Measurements from ENCODE around the gene EIF2S3.
"Not testable (repeated sequence)": the region's sequence is repeated elsewhere in the genome, so short reads cannot be mapped to it uniquely, and the experiment has no call there.

The EIF2S3 gene

DNA sequence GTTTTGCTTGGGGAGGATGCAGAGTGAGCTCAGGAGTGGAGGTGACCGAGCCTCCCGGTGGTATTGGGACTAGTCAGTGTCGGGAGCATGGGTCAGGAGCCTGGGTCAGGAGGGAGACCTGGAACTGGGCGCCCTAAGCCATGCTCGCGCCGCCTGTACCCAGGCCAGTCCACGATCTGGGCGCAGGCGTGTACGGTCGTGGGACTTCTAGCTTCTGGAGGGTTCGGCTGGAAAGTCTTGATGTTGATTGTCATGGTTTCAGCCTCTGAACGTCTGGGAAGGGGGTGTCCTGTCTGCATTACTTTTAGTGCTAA lies 244 bp downstream of the EIF2S3 start:
- Histone ChIP-seq H4K5ac (ENCODE audit: low read length) (no peak overlapping the region), H3K79me1 (ENCODE audit: low read length) (no peaks in the 10 kb centered on the region), H2AK5ac (ENCODE audit: low read length) (no peak overlapping the region), H3K9ac (ENCODE audit: low read length) (no peak overlapping the region), H4K8ac (ENCODE audit: low read depth, low read length) (peak overlapping the region; percentile 94), H2BK120ac (ENCODE audit: low read depth, low read length) (no peak overlapping the region), H3K4me3 (ENCODE audit: low read length) (peak overlapping the region; percentile 96), H3K79me2 (ENCODE audit: control insufficient read depth, insufficient read depth, low read length) (peaks cover 4% of the 10 kb centered on the region), H3K36me3 (ENCODE audit: control insufficient read depth, insufficient read depth, low read length) (no peaks in the 10 kb centered on the region), H2BK15ac (replicated peaks; ENCODE audit: low read depth) (no peak overlapping the region), H3K27ac (ENCODE audit: low read depth, low read length) (peak overlapping the region; percentile 63), H3K4me2 (ENCODE audit: low read length) (peak overlapping the region; percentile 45), H3K4me1 (ENCODE audit: control insufficient read depth, low read depth, low read length) (no peaks in the 10 kb centered on the region), H3K18ac (ENCODE audit: low read length) (peak overlapping the region; percentile 72), H3K27me3 (ENCODE audit: insufficient read depth, low read length, poor library complexity) (no peaks in the 10 kb centered on the region), H3K56ac (ENCODE audit: low read length) (peak overlapping the region; percentile 98), H3K4ac (ENCODE audit: low read depth, low read length) (peak overlapping the region; percentile 82), H2BK5ac (ENCODE audit: low read length) (peak overlapping the region; percentile 82), H3K23ac (ENCODE audit: low read length) (no peak overlapping the region)
- no CpG with 5 or more reads among the region's 14 CpGs for WGBS (ENCODE audit: extremely low coverage, insufficient coverage, low lambda C conversion rate)
- DNase-seq: no peak

DNA sequence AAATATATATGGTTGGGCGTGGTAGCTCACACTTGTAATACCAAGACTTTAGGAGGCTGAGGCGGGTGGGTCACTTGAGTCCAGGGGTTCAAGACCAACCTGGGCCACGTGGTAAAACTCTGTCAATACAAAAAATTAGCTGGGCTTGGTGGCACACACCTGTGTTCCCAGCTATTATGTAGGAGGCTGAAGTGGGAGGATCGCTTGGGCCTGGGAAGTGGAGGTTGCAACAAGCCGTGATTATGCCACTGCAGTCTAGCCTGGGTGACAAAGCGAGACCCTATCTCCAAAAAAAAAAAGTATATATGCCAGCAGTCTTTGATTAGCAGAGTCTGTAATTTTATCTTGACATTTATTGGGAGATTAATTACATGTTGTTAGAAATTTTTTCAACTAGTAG lies 8.7 kb downstream of the EIF2S3 start:
- Histone ChIP-seq H2BK120ac (ENCODE audit: low read depth, low read length) (no peak overlapping the region), H2AK5ac (ENCODE audit: low read length) (no peak overlapping the region), H3K4me3 (ENCODE audit: low read length) (no peak overlapping the region), H3K18ac (ENCODE audit: low read length) (no peak overlapping the region), H3K9ac (ENCODE audit: low read length) (no peak overlapping the region), H3K36me3 (ENCODE audit: control insufficient read depth, insufficient read depth, low read length) (no peaks in the 10 kb centered on the region), H3K4ac (ENCODE audit: low read depth, low read length) (no peak overlapping the region), H4K5ac (ENCODE audit: low read length) (no peak overlapping the region), H3K56ac (ENCODE audit: low read length) (no peak overlapping the region), H3K79me1 (ENCODE audit: low read length) (no peaks in the 10 kb centered on the region), H3K79me2 (ENCODE audit: control insufficient read depth, insufficient read depth, low read length) (no peaks in the 10 kb centered on the region), H3K27me3 (ENCODE audit: insufficient read depth, low read length, poor library complexity) (no peaks in the 10 kb centered on the region), H2BK15ac (replicated peaks; ENCODE audit: low read depth) (no peak overlapping the region), H4K8ac (ENCODE audit: low read depth, low read length) (peak overlapping the region; percentile 13), H3K23ac (ENCODE audit: low read length) (no peak overlapping the region), H3K27ac (ENCODE audit: low read depth, low read length) (no peak overlapping the region), H2BK5ac (ENCODE audit: low read length) (no peak overlapping the region), H3K4me2 (ENCODE audit: low read length) (no peak overlapping the region), H3K4me1 (ENCODE audit: control insufficient read depth, low read depth, low read length) (no peaks in the 10 kb centered on the region)
- DNase-seq: no peak
- no CpG with 5 or more reads among the region's 6 CpGs for WGBS (ENCODE audit: extremely low coverage, insufficient coverage, low lambda C conversion rate)

DNA sequence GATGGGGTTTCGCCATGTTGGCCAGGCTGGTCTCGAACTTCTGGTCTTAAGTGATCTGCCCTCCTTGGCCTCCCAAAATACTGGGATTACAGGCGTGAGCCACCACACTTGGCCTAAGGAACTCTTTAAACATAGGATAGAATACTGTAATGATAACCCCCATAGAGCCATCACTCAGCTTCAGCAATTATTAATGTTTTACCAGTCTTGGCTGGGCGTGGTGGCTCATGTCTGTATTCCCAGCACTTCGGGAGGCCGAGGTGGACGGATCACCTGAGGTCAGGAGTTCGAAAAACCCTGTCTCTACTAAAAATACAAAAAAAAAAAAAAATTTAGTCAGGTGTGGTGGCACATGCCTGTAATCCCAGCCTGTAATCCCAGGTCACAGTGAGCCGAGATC lies 15.1 kb downstream of the EIF2S3 start:
- H3K18ac ChIP-seq (ENCODE audit: low read length): no peak overlapping the region
- H4K8ac ChIP-seq (ENCODE audit: low read depth, low read length): no peak overlapping the region
- H2BK5ac ChIP-seq (ENCODE audit: low read length): no peak overlapping the region
- DNase-seq: no peak
- H3K79me1 ChIP-seq (ENCODE audit: low read length): no peaks in the 10 kb centered on the region
- H4K5ac ChIP-seq (ENCODE audit: low read length): no peak overlapping the region
- WGBS (ENCODE audit: extremely low coverage, insufficient coverage, low lambda C conversion rate): no CpG with 5 or more reads among the region's 9 CpGs
- H2AK5ac ChIP-seq (ENCODE audit: low read length): no peak overlapping the region
- no peak overlapping the region for H3K9ac ChIP-seq (ENCODE audit: low read length)
- H3K36me3 ChIP-seq (ENCODE audit: control insufficient read depth, insufficient read depth, low read length): peaks cover 1% of the 10 kb centered on the region
- no peaks in the 10 kb centered on the region for H3K27me3 ChIP-seq (ENCODE audit: insufficient read depth, low read length, poor library complexity)
- no peaks in the 10 kb centered on the region for H3K4me1 ChIP-seq (ENCODE audit: control insufficient read depth, low read depth, low read length)
- H2BK15ac ChIP-seq (replicated peaks; ENCODE audit: low read depth): no peak overlapping the region
- no peak overlapping the region for H3K56ac ChIP-seq (ENCODE audit: low read length)
- H3K4me2 ChIP-seq (ENCODE audit: low read length): no peak overlapping the region
- H2BK120ac ChIP-seq (ENCODE audit: low read depth, low read length): no peak overlapping the region
- no peak overlapping the region for H3K23ac ChIP-seq (ENCODE audit: low read length)
- no peak overlapping the region for H3K27ac ChIP-seq (ENCODE audit: low read depth, low read length)
- H3K79me2 ChIP-seq (ENCODE audit: control insufficient read depth, insufficient read depth, low read length): no peaks in the 10 kb centered on the region
- no peak overlapping the region for H3K4ac ChIP-seq (ENCODE audit: low read depth, low read length)
- H3K4me3 ChIP-seq (ENCODE audit: low read length): no peak overlapping the region

DNA sequence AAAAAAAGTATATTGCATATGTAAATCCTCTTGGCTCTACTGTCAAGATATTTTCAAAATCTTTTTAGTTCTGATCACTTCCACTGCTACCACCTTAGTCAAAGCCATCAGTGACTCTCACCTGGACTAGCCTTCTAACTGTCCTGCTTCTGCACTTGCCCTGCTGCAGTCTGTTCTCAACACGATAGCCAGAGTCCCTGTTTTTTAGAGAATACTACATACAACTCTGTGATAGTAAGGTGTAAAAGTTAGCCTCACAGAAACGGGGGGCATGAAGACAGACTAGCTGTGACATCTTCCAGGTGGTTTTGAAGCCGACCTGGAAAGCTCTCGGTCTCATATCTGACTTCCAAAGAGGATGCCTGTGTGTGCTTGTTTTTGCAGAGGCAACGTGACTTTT lies 24.7 kb downstream of the EIF2S3 start:
- no peak overlapping the region for H3K18ac ChIP-seq (ENCODE audit: low read length)
- H3K4me2 ChIP-seq (ENCODE audit: low read length): no peak overlapping the region
- H3K4ac ChIP-seq (ENCODE audit: low read depth, low read length): no peak overlapping the region
- WGBS (ENCODE audit: extremely low coverage, insufficient coverage, low lambda C conversion rate): no CpG with 5 or more reads among the region's 5 CpGs
- H3K9ac ChIP-seq (ENCODE audit: low read length): no peak overlapping the region
- H3K56ac ChIP-seq (ENCODE audit: low read length): no peak overlapping the region
- no peak overlapping the region for H3K4me3 ChIP-seq (ENCODE audit: low read length)
- no peaks in the 10 kb centered on the region for H3K27me3 ChIP-seq (ENCODE audit: insufficient read depth, low read length, poor library complexity)
- H3K4me1 ChIP-seq (ENCODE audit: control insufficient read depth, low read depth, low read length): no peaks in the 10 kb centered on the region
- H3K36me3 ChIP-seq (ENCODE audit: control insufficient read depth, insufficient read depth, low read length): no peaks in the 10 kb centered on the region
- no peak overlapping the region for H2BK120ac ChIP-seq (ENCODE audit: low read depth, low read length)
- H4K5ac ChIP-seq (ENCODE audit: low read length): no peak overlapping the region
- no peak overlapping the region for H4K8ac ChIP-seq (ENCODE audit: low read depth, low read length)
- H2BK15ac ChIP-seq (replicated peaks; ENCODE audit: low read depth): no peak overlapping the region
- H2BK5ac ChIP-seq (ENCODE audit: low read length): no peak overlapping the region
- no peak overlapping the region for H3K27ac ChIP-seq (ENCODE audit: low read depth, low read length)
- no peaks in the 10 kb centered on the region for H3K79me2 ChIP-seq (ENCODE audit: control insufficient read depth, insufficient read depth, low read length)
- DNase-seq: no peak
- no peak overlapping the region for H3K23ac ChIP-seq (ENCODE audit: low read length)
- no peak overlapping the region for H2AK5ac ChIP-seq (ENCODE audit: low read length)
- H3K79me1 ChIP-seq (ENCODE audit: low read length): no peaks in the 10 kb centered on the region

DNA sequence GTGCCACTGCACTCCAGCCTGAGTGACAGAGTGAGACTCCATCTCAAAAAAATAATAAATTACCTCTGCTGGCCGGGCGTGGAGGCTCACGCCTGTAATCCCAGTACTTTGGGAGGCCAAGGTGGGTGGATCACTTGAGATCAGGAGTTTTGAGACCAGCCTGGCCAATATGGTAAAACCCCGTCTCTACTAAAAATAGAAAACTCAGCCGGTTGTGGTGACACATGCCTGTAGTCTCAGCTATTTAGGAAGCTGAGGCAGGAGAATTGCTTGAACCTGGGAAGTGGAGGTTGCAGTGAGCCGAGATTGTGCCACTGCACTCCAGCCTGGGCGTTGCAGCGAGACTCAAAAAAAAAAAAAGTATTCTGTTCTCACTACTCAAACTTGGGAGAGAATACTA lies 25.5 kb downstream of the EIF2S3 start:
- H3K79me2 ChIP-seq (ENCODE audit: control insufficient read depth, insufficient read depth, low read length); H3K27ac ChIP-seq (ENCODE audit: low read depth, low read length); H3K4me3 ChIP-seq (ENCODE audit: low read length); H3K4me2 ChIP-seq (ENCODE audit: low read length); H3K4me1 ChIP-seq (ENCODE audit: control insufficient read depth, low read depth, low read length); H3K79me1 ChIP-seq (ENCODE audit: low read length); H2BK5ac ChIP-seq (ENCODE audit: low read length); H3K27me3 ChIP-seq (ENCODE audit: insufficient read depth, low read length, poor library complexity); H2BK15ac ChIP-seq (replicated peaks; ENCODE audit: low read depth); H3K4ac ChIP-seq (ENCODE audit: low read depth, low read length); H3K23ac ChIP-seq (ENCODE audit: low read length); H2AK5ac ChIP-seq (ENCODE audit: low read length); DNase-seq; H3K56ac ChIP-seq (ENCODE audit: low read length); H3K36me3 ChIP-seq (ENCODE audit: control insufficient read depth, insufficient read depth, low read length); H3K18ac ChIP-seq (ENCODE audit: low read length); H2BK120ac ChIP-seq (ENCODE audit: low read depth, low read length); H3K9ac ChIP-seq (ENCODE audit: low read length); H4K8ac ChIP-seq (ENCODE audit: low read depth, low read length); H4K5ac ChIP-seq (ENCODE audit: low read length): not testable (repeated sequence)
- WGBS (ENCODE audit: extremely low coverage, insufficient coverage, low lambda C conversion rate): no CpG with 5 or more reads among the region's 8 CpGs

DNA sequence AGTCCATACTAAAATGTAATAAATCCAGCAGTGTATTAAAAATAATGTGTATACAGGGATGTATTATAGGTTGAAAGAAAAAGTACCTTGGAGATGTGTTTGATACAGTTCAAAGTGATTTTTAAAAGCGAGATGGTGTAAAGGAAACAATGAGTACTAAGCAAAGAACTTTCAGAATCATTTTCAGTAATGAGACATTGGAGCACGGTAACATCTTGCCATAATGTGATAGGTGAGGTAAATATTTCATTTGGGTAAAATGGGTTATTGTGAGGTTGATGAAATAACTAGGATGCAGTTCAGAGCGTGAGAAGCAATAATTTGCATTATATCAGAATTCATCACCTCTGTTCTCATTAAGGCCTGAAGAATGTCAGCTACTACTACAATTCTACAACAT lies 25.9 kb downstream of the EIF2S3 start:
- Histone ChIP-seq H2BK15ac (replicated peaks; ENCODE audit: low read depth) (no peak overlapping the region), H3K4me1 (ENCODE audit: control insufficient read depth, low read depth, low read length) (no peaks in the 10 kb centered on the region), H3K4me2 (ENCODE audit: low read length) (no peak overlapping the region), H3K9ac (ENCODE audit: low read length) (no peak overlapping the region), H3K36me3 (ENCODE audit: control insufficient read depth, insufficient read depth, low read length) (no peaks in the 10 kb centered on the region), H4K5ac (ENCODE audit: low read length) (no peak overlapping the region), H4K8ac (ENCODE audit: low read depth, low read length) (no peak overlapping the region), H3K27me3 (ENCODE audit: insufficient read depth, low read length, poor library complexity) (no peaks in the 10 kb centered on the region), H2BK5ac (ENCODE audit: low read length) (no peak overlapping the region), H3K23ac (ENCODE audit: low read length) (no peak overlapping the region), H3K56ac (ENCODE audit: low read length) (no peak overlapping the region), H3K4me3 (ENCODE audit: low read length) (no peak overlapping the region), H3K79me2 (ENCODE audit: control insufficient read depth, insufficient read depth, low read length) (no peaks in the 10 kb centered on the region), H3K79me1 (ENCODE audit: low read length) (no peaks in the 10 kb centered on the region), H2AK5ac (ENCODE audit: low read length) (no peak overlapping the region), H2BK120ac (ENCODE audit: low read depth, low read length) (no peak overlapping the region), H3K4ac (ENCODE audit: low read depth, low read length) (no peak overlapping the region), H3K27ac (ENCODE audit: low read depth, low read length) (no peak overlapping the region), H3K18ac (ENCODE audit: low read length) (no peak overlapping the region)
- WGBS (ENCODE audit: extremely low coverage, insufficient coverage, low lambda C conversion rate): no CpG with 5 or more reads among the region's 3 CpGs
- DNase-seq: no peak

Data from mesendoderm (in vitro differentiated cells).